Nephron (organoid): ENCODE data around the gene GIT2.
"Not testable (repeated sequence)": the region's sequence is repeated elsewhere in the genome, so short reads cannot be mapped to it uniquely, and the experiment has no call there.

ENCODE experiments used
- H3K27ac Mint-ChIP-seq, 3 experiments: 2 replicates each; pipeline ENCODE4 v1.8.0; 2020; ENCODE audit warnings: mixed read lengths in 3 of 3, mild to moderate bottlenecking in 2 of 3, moderate library complexity in 1 of 3
- H3K27me3 Mint-ChIP-seq: 2 replicates; pipeline ENCODE4 v1.8.0; 2021; ENCODE audit warnings: low read depth, mild to moderate bottlenecking, moderate library complexity, mixed read lengths
- H3K36me3 Mint-ChIP-seq: 2 replicates; pipeline ENCODE4 v1.8.0; 2020; ENCODE audit warnings: low read depth, mixed read lengths
- H3K4me1 Mint-ChIP-seq: 2 replicates; pipeline ENCODE4 v1.8.0; 2020; ENCODE audit warnings: mixed read lengths
- H3K4me3 Mint-ChIP-seq, 3 experiments: 2 replicates each; pipeline ENCODE4 v1.8.0; 2020; ENCODE audit warnings: mild to moderate bottlenecking in 3 of 3, mixed read lengths in 3 of 3, moderate library complexity in 2 of 3
- H3K9me3 Mint-ChIP-seq: 2 replicates; pipeline ENCODE4 v1.8.0; 2020; ENCODE audit warnings: mixed read lengths
- CTCF ChIP-seq, 3 experiments: fragments of 200-600 bp; sonication (generic); IDR thresholded peaks; one replicate each; pipeline ENCODE4 v1.5.0; 2021; ENCODE audit warnings: antibody characterized with exemption in 3 of 3; ENCODE audit not compliant: unreplicated experiment in 3 of 3

Gene GIT2

DNA sequence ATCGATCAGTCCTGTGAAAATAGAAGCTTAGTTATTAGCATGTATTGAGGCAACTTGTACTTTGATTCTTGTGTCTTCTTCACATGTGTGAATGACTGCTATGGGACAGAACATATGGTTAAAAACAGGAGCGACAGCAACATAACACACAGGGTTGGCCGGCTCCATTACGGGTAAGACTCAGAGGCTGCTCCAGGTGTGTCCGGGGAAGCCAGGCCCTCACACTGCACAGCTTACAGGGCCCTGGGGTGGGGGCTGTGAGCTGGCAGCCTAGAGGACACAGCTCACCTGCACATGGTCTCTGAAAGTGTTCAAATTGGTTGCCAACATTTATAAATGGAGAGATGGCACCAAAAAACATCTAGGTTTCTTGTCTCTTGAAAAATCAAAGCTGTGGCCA, 65.0 kb downstream of the GIT2 start:
- Mint-ChIP-seq H3K27me3 (no peaks in the 10 kb centered on the region), H3K4me3 (no peak overlapping the region), H3K9me3 (no peaks in the 10 kb centered on the region), H3K27ac (no peak overlapping the region), H3K4me1 (peaks cover 10% of the 10 kb centered on the region), H3K36me3 (peaks cover 49% of the 10 kb centered on the region)
- TF ChIP-seq CTCF (IDR thresholded peaks at IDR 0.05; ENCODE audit: unreplicated experiment in 3 of 3): no peak

DNA sequence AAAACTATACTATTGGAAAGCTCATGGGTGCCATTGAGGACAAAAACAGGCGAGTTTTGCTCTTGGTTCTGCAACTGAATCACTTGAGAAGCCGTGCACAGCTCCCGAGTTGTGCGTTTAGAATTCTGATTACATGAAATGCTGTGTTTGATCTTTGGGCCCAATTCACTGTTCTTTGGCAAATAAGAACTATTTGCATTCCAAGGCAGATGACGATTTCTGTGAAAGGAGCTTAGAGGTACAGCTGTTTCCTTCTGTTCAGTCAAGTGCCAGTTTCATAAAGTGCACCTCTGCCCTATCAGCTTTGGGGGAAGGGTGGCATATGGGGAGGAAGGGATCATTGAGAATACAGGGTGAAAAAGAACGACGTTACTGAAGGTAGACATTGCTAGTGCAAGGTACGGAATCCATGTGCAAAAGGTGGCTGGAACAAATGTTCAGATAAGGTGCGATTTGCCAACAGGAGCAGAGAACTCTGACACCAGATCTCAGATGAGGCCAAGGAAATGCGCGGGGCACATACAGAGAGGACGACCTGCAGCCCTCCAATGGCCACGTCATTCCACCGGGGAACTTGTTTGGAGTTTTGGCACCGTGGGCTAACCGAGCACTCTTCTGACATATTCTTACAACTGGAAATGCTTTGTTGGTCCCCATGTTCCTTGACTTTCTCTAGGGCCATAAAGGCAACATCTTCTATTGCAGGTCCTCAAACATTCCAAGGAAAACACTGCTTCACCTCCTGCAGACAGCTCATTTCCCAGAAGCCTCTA, 66.0 kb downstream of the GIT2 start:
- Mint-ChIP-seq H3K9me3 (no peaks in the 10 kb centered on the region), H3K36me3 (peaks cover 40% of the 10 kb centered on the region), H3K4me3 (no peak overlapping the region), H3K27ac (peak overlapping the region in 2 of 3 experiments; percentile 16 to 27), H3K4me1 (peaks cover 10% of the 10 kb centered on the region), H3K27me3 (no peaks in the 10 kb centered on the region)
- no peak for TF ChIP-seq CTCF (IDR thresholded peaks at IDR 0.05; ENCODE audit: unreplicated experiment in 3 of 3)

- H3K27ac Mint-ChIP-seq: not testable (repeated sequence)
These were observed 66.8 kb downstream of the GIT2 start for GRCh38 chr12:109929326-109929725.

GRCh38 chr12:109928058-109928656, 68.0 kb downstream of the GIT2 start:
- H3K4me3 Mint-ChIP-seq: no peak overlapping the region
- no peaks in the 10 kb centered on the region for H3K27me3 Mint-ChIP-seq
- peaks cover 18% of the 10 kb centered on the region for H3K4me1 Mint-ChIP-seq
- peaks cover 35% of the 10 kb centered on the region for H3K36me3 Mint-ChIP-seq
- H3K9me3 Mint-ChIP-seq: no peaks in the 10 kb centered on the region
- TF ChIP-seq CTCF (IDR thresholded peaks at IDR 0.05; ENCODE audit: unreplicated experiment in 3 of 3): no peak
- no peak overlapping the region for H3K27ac Mint-ChIP-seq

More at GRCh38 chr12:109929326-109929725, 66.8 kb downstream of the GIT2 start:
- not testable (repeated sequence) for H3K4me3 Mint-ChIP-seq, H3K27me3 Mint-ChIP-seq, H3K9me3 Mint-ChIP-seq
- Mint-ChIP-seq H3K4me1 (peaks cover 18% of the 10 kb centered on the region), H3K36me3 (peaks cover 42% of the 10 kb centered on the region)

DNA sequence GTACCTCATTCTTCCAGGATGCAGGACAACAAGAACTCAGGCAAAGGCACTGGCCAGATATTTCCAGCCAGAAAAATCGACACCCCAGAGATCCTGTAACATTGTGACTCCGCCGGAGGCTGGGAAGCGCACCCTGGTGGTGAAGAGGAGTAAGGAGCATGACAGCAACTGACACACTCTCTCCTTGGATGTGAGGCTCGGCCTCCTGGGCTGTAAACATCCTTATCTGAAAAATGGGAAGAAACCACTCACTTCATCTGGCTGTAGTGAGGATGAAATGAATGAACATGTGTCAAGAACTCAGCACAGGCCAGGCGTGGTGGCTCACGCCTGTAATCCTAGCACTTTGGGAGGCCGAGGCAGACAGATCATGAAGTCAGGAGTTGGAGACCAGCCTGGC, 68.5 kb downstream of the GIT2 start:
- Mint-ChIP-seq H3K4me3 (no peak overlapping the region), H3K9me3 (no peaks in the 10 kb centered on the region), H3K36me3 (peaks cover 30% of the 10 kb centered on the region), H3K27me3 (no peaks in the 10 kb centered on the region), H3K4me1 (peaks cover 21% of the 10 kb centered on the region), H3K27ac (peak overlapping the region; percentile 14 to 77 (median 60))
- peak; percentile 34 to 52 (median 40) for TF ChIP-seq CTCF (IDR thresholded peaks at IDR 0.05; ENCODE audit: unreplicated experiment in 3 of 3)

DNA sequence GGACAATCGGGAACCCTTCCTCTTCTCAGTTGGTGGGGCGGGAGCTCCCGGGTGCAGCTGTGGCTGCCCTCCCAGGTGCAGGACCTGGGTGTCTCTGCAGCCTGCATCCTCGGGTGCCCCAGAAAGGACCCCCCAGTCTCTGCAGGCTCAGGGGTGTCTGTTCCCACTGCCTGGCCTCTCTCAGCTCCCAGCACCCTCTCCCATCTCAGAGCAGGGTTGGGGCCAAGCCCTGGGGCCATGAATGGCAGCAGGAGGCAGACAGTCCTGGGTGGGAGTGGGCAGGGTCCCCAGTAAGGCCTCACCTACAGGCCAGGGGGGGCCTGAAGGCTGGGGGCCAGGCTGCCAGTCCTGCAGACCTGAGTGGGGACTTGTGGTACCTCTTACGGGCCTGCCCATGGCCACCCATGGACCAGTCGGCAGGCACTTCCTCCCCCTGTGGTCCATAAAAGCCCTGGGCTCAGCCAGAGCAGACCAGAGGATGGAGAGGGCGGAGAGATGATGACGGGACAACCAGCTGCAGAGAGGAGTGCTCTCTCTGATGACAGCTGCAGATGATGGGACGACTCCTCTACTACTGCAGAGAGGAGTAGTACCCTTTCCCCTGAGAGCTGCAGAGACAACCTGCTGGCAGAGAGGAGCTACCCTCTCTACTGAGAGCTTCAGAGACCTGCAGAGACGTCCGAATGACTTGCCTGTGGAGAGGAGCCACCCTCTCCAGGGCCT, 69.5 kb downstream of the GIT2 start:
- H3K36me3 Mint-ChIP-seq: peaks cover 20% of the 10 kb centered on the region
- no peak for TF ChIP-seq CTCF (IDR thresholded peaks at IDR 0.05; ENCODE audit: unreplicated experiment in 3 of 3)
- H3K27ac Mint-ChIP-seq: no peak overlapping the region
- H3K4me1 Mint-ChIP-seq: peaks cover 18% of the 10 kb centered on the region
- H3K27me3 Mint-ChIP-seq: no peaks in the 10 kb centered on the region
- H3K9me3 Mint-ChIP-seq: no peaks in the 10 kb centered on the region
- no peak overlapping the region for H3K4me3 Mint-ChIP-seq
